ENCODE measurements around the gene KRTAP10-11.
"Not testable (repeated sequence)": the region's sequence is repeated elsewhere in the genome, so short reads cannot be mapped to it uniquely, and the experiment has no call there.

The KRTAP10-11 gene

DNA sequence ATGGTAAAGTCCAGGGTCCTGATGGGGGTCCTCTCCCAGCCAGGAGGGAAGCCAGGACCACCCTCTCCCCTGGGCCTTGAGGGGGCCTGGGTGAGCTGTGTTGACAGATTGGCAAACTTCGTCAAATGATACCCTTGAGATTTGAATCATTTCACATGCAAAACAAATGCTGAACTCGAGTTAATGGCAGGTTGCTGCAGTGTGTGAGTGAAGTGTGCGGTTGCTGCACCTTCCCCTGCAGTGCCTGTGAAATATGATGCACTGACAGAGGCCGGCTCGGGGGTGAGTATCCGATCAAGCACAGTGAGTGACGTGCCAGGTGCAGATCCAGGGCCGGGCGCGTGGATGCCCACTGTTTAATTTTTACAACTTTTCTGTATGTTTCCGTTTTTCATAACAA, 41.5 kb downstream of the KRTAP10-11 start:
- H3K4me1 ChIP-seq, result no peaks in the 10 kb centered on the region

DNA sequence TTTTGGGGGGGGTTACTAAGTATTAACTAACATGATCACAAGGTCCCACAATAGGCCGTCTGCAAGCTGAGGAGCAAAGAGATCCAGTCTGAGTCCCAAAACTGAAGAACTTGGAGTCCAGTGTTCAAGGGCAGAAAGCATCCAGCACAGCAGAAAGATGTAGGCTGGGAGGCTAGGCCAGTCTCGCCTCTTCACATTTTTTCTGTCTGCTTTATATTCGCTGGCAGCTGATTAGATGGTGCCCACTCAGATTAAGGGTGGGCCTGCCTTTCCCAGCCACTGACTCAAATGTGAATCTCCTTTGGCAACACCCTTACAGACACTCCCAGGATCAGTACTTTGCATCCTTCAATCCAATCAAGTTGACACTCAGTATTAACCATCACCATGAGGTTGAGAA, 43.5 kb downstream of the KRTAP10-11 start:
- not testable (repeated sequence) for H3K9me3 ChIP-seq (ENCODE audit: control insufficient read depth, low read length); H3K4me3 ChIP-seq (ENCODE audit: low read depth, low read length); H3K79me2 ChIP-seq; H3K4me1 ChIP-seq; H3K4me2 ChIP-seq (ENCODE audit: low read length); H3K9ac ChIP-seq; H2AFZ ChIP-seq; H3K27me3 ChIP-seq (ENCODE audit: control insufficient read depth, insufficient read depth, low read length); H3K36me3 ChIP-seq (ENCODE audit: control insufficient read depth, insufficient read depth, low read length); H3K27ac ChIP-seq

More for the DNA sequence above, 41.5 kb downstream of the KRTAP10-11 start:
- no peak overlapping the region for H3K27ac ChIP-seq
- no peaks in the 10 kb centered on the region for H3K9me3 ChIP-seq (ENCODE audit: control insufficient read depth, low read length)
- no peak overlapping the region for H3K4me2 ChIP-seq (ENCODE audit: low read length)
- H3K79me2 ChIP-seq, result no peaks in the 10 kb centered on the region
- TF ChIP-seq, protein P1, sequence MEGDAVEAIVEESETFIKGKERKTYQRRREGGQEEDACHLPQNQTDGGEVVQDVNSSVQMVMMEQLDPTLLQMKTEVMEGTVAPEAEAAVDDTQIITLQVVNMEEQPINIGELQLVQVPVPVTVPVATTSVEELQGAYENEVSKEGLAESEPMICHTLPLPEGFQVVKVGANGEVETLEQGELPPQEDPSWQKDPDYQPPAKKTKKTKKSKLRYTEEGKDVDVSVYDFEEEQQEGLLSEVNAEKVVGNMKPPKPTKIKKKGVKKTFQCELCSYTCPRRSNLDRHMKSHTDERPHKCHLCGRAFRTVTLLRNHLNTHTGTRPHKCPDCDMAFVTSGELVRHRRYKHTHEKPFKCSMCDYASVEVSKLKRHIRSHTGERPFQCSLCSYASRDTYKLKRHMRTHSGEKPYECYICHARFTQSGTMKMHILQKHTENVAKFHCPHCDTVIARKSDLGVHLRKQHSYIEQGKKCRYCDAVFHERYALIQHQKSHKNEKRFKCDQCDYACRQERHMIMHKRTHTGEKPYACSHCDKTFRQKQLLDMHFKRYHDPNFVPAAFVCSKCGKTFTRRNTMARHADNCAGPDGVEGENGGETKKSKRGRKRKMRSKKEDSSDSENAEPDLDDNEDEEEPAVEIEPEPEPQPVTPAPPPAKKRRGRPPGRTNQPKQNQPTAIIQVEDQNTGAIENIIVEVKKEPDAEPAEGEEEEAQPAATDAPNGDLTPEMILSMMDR (IDR thresholded peaks at IDR 0.05), result no peak
- H3K4me3 ChIP-seq (ENCODE audit: low read depth, low read length), result no peak overlapping the region
- no peak overlapping the region for H3K9ac ChIP-seq
- no peak overlapping the region for H2AFZ ChIP-seq
- no peaks in the 10 kb centered on the region for H3K36me3 ChIP-seq (ENCODE audit: control insufficient read depth, insufficient read depth, low read length)
- H3K27me3 ChIP-seq (ENCODE audit: control insufficient read depth, insufficient read depth, low read length), result no peaks in the 10 kb centered on the region

DNA sequence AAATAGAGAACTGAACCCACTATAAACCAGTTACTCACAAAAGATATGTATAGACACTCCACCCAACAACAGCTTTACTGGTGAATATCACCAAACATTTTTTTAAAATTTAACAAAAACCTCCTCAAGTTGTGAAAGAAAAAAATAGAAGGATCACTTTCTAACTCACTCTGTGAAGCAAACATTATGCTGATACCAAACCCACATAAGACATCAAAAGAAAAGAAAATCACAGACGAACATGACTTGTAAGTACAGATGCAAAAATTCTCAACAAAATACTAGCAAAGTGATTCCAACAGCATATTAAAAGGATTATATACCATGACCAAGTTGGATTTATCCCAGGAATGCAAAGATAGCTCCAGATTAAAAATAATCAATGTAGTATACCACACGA, 45.5 kb downstream of the KRTAP10-11 start:
- Histone ChIP-seq H3K36me3 (ENCODE audit: control insufficient read depth, insufficient read depth, low read length) (no peaks in the 10 kb centered on the region), H3K9me3 (ENCODE audit: control insufficient read depth, low read length) (no peaks in the 10 kb centered on the region), H3K9ac (no peak overlapping the region), H3K4me3 (ENCODE audit: low read depth, low read length) (no peak overlapping the region), H3K27ac (no peak overlapping the region), H3K27me3 (ENCODE audit: control insufficient read depth, insufficient read depth, low read length) (no peaks in the 10 kb centered on the region), H3K79me2 (no peaks in the 10 kb centered on the region), H3K4me2 (ENCODE audit: low read length) (no peak overlapping the region), H3K4me1 (no peaks in the 10 kb centered on the region), H2AFZ (no peak overlapping the region)
- TF ChIP-seq, protein P1 (IDR thresholded peaks at IDR 0.05), result no peak

DNA sequence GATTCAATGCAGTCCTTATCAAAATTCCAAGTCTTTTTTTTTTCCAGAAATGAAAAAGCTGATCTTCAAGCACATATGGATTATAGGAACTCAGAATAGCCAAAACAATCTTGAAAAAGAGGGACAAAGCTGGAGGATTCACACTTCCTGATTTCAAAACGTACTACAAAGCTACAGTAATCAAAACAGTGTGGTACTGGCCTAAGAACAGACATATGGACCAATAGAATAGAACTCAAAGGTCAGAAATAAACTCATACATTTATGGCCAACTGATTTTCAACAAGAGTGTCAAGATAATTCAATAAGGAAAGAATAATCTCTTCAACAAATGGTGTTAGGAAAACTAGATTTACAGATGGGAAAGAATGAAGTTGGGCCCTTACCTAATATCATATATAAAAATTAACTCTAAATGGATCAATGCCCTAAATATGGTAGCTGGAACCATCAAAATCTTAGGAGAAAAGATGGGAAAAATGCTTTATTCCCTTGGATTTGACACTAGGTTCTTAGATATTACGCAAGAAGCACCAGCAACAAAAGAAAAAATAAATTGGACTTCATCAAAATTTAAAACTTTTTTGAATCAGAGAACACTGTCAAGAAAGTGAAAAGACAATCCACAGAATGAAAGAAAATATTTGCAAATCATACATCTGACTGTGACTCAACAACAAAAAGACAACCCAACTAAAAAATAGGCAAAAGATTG, 46.7 kb downstream of the KRTAP10-11 start:
- Histone ChIP-seq H3K79me2 (no peaks in the 10 kb centered on the region), H3K4me3 (ENCODE audit: low read depth, low read length) (no peak overlapping the region), H2AFZ (no peak overlapping the region), H3K4me2 (ENCODE audit: low read length) (no peak overlapping the region), H3K9me3 (ENCODE audit: control insufficient read depth, low read length) (no peaks in the 10 kb centered on the region), H3K27me3 (ENCODE audit: control insufficient read depth, insufficient read depth, low read length) (no peaks in the 10 kb centered on the region), H3K27ac (no peak overlapping the region), H3K36me3 (ENCODE audit: control insufficient read depth, insufficient read depth, low read length) (no peaks in the 10 kb centered on the region), H3K4me1 (no peaks in the 10 kb centered on the region), H3K9ac (no peak overlapping the region)
- TF ChIP-seq, protein P1 (IDR thresholded peaks at IDR 0.05), result no peak

DNA sequence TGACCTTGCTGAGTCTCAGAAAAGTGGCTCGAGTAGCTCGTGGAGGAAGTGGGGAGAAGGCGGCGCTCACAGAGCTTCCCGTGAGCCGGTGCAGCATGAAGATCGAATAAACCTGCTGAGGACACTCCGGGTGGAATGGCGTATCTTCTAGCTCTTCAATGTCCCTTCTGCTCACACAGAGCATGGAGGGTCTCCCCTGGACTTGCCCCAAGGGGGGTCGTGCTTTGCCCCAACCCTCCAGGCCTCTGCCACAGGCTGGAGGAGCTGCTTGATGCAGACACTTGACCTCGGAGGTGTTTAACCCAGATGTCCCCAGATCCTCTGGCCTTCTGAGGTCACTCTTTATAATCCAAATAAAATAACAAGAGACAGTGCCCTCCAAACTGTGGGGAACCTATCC, 48.6 kb downstream of the KRTAP10-11 start:
- TF ChIP-seq, protein P1 (IDR thresholded peaks at IDR 0.05), result no peak
- Histone ChIP-seq H3K9me3 (ENCODE audit: control insufficient read depth, low read length) (no peaks in the 10 kb centered on the region), H3K27me3 (ENCODE audit: control insufficient read depth, insufficient read depth, low read length) (no peaks in the 10 kb centered on the region), H3K79me2 (no peaks in the 10 kb centered on the region), H3K4me3 (ENCODE audit: low read depth, low read length) (no peak overlapping the region), H2AFZ (no peak overlapping the region), H3K4me2 (ENCODE audit: low read length) (no peak overlapping the region), H3K27ac (no peak overlapping the region), H3K9ac (no peak overlapping the region), H3K4me1 (no peaks in the 10 kb centered on the region), H3K36me3 (ENCODE audit: control insufficient read depth, insufficient read depth, low read length) (no peaks in the 10 kb centered on the region)

Data from parathyroid adenoma (tissue), 2 donors.